SU-DHL-6 (cell line): ENCODE results near the gene KIR3DL3.
"Not testable (repeated sequence)": the region's sequence is repeated elsewhere in the genome, so short reads cannot be mapped to it uniquely, and the experiment has no call there.

Experiments
- H2AFZ ChIP-seq: fragments of 200-600 bp; sonication (generic); 2 replicates; pipeline ENCODE4 v1.6.1; 2014; ENCODE audit warnings: low read depth, mild to moderate bottlenecking, moderate library complexity, mixed read lengths, antibody characterized with exemption, low read length; ENCODE audit not compliant: severe bottlenecking
- H3F3A ChIP-seq: fragments of 200-600 bp; shearing (Covaris generic); 2 replicates; pipeline ENCODE4 v1.6.0; 2016; ENCODE audit warnings: antibody characterized with exemption, mild to moderate bottlenecking; ENCODE audit not compliant: insufficient read depth
- H3K27ac ChIP-seq: fragments of 200-600 bp; sonication (generic); 2 replicates; pipeline ENCODE4 v1.5.1; 2016; ENCODE audit warnings: low read depth, mild to moderate bottlenecking, low read length, moderate library complexity, mixed read lengths
- H3K27me3 ChIP-seq: fragments of 200-600 bp; sonication (generic), shearing (Covaris generic); 2 replicates; pipeline ENCODE4 v1.6.0; 2014; ENCODE audit warnings: mild to moderate bottlenecking, low read length
- H3K36me3 ChIP-seq: fragments of 200-600 bp; sonication (generic); 2 replicates; pipeline ENCODE4 v1.6.1; 2014; ENCODE audit warnings: mild to moderate bottlenecking, low read length, mixed read lengths
- H3K4me2 ChIP-seq: fragments of 300-600, 200-600 bp; shearing (Covaris generic), sonication (generic); 2 replicates; pipeline ENCODE4 v1.6.0; 2014; ENCODE audit warnings: low read length, low read depth, mild to moderate bottlenecking; ENCODE audit not compliant: poor library complexity, severe bottlenecking
- H3K4me3 ChIP-seq: fragments of 200-600 bp; sonication (generic); 2 replicates; pipeline ENCODE4 v1.5.1; 2014; ENCODE audit warnings: antibody characterized with exemption, low read length, mild to moderate bottlenecking, mixed read lengths; ENCODE audit not compliant: insufficient read depth, poor library complexity, severe bottlenecking
- H3K79me2 ChIP-seq: fragments of 200-600 bp; sonication (generic); 2 replicates; pipeline ENCODE4 v1.6.1; 2014; ENCODE audit warnings: mild to moderate bottlenecking, low read length, moderate library complexity; ENCODE audit not compliant: insufficient read depth
- H3K9ac ChIP-seq: fragments of 200-600 bp; sonication (generic); 2 replicates; pipeline ENCODE4 v1.7.0; 2014; ENCODE audit warnings: mild to moderate bottlenecking, low read length
- H3K9me2 ChIP-seq: fragments of 200-600 bp; sonication (generic); replicated peaks from 2 replicates; pipeline ENCODE4 v1.6.1; 2014; ENCODE audit warnings: low read length; ENCODE audit not compliant: insufficient read depth
- H3K9me3 ChIP-seq: fragments of 200-600 bp; sonication (generic); 2 replicates; pipeline ENCODE4 v1.6.1; 2014; ENCODE audit warnings: low read length, mixed read lengths; ENCODE audit not compliant: insufficient read depth
- H4K20me1 ChIP-seq: fragments of 200-600 bp; sonication (generic); 2 replicates; pipeline ENCODE4 v1.6.1; 2014; ENCODE audit warnings: low read depth, mild to moderate bottlenecking, antibody characterized with exemption, low read length, moderate library complexity, mixed read lengths
- CTCF ChIP-seq: fragments of 200-600 bp; sonication (generic); IDR thresholded peaks from one replicate; pipeline ENCODE4 v1.5.1; 2017; ENCODE audit warnings: antibody characterized with exemption, mild to moderate bottlenecking, low read length, moderate library complexity; ENCODE audit not compliant: insufficient read depth, poor library complexity, severe bottlenecking
- EZH2phosphoT487 ChIP-seq: fragments of 200-600 bp; sonication (generic), shearing (Covaris generic); conservative IDR thresholded peaks from 2 replicates; pipeline ENCODE4 v1.6.1; 2018; ENCODE audit warnings: mild to moderate bottlenecking, antibody characterized with exemption, low read length, moderate library complexity, mixed read lengths

KIR3DL3 gene

GRCh38 chr19:54739587-54740497, 15.6 kb downstream of the KIR3DL3 start:
- Histone ChIP-seq H3K27me3 (no peaks in the 10 kb centered on the region), H3K9me2 (no peaks in the 10 kb centered on the region), H3F3A (no peaks in the 10 kb centered on the region), H4K20me1 (no peaks in the 10 kb centered on the region), H3K36me3 (no peaks in the 10 kb centered on the region), H2AFZ (no peak overlapping the region), H3K9ac (no peak overlapping the region), H3K9me3 (no peaks in the 10 kb centered on the region), H3K4me2 (no peak overlapping the region), H3K27ac (no peak overlapping the region), H3K4me3 (no peak overlapping the region), H3K79me2 (no peaks in the 10 kb centered on the region)
- TF ChIP-seq EZH2phosphoT487 (no peak), CTCF (no peak)

GRCh38 chr19:54741950-54742349, 17.7 kb downstream of the KIR3DL3 start:
- not testable (repeated sequence) for H3K36me3 ChIP-seq, H3K27me3 ChIP-seq, H2AFZ ChIP-seq, H3K4me3 ChIP-seq, H3K9me3 ChIP-seq, H4K20me1 ChIP-seq, H3K9me2 ChIP-seq, H3K4me2 ChIP-seq, H3K27ac ChIP-seq, H3K79me2 ChIP-seq, H3F3A ChIP-seq, H3K9ac ChIP-seq

- H3K9me3 ChIP-seq, H3K4me3 ChIP-seq, H3K27me3 ChIP-seq, H4K20me1 ChIP-seq, H3K4me2 ChIP-seq, H3K79me2 ChIP-seq, H3K27ac ChIP-seq, H3K9me2 ChIP-seq, H3K9ac ChIP-seq, H3F3A ChIP-seq, H3K36me3 ChIP-seq, H2AFZ ChIP-seq: not testable (repeated sequence)
These were observed 19.8 kb downstream of the KIR3DL3 start for GRCh38 chr19:54744080-54744479.

GRCh38 chr19:54747614-54748322, 23.5 kb downstream of the KIR3DL3 start:
- H3K9ac ChIP-seq, H3F3A ChIP-seq, H3K4me3 ChIP-seq, H3K36me3 ChIP-seq, H4K20me1 ChIP-seq, H3K27ac ChIP-seq, H3K79me2 ChIP-seq, H3K4me2 ChIP-seq, H3K9me2 ChIP-seq, H3K27me3 ChIP-seq, H2AFZ ChIP-seq, H3K9me3 ChIP-seq: not testable (repeated sequence)

GRCh38 chr19:54750276-54750675, 26.0 kb downstream of the KIR3DL3 start:
- not testable (repeated sequence) for H3K9me3 ChIP-seq, H3K9me2 ChIP-seq, H3K36me3 ChIP-seq, H3K79me2 ChIP-seq, H3F3A ChIP-seq, H3K9ac ChIP-seq, H3K4me3 ChIP-seq, H3K27me3 ChIP-seq, H3K4me2 ChIP-seq, H4K20me1 ChIP-seq, H3K27ac ChIP-seq, H2AFZ ChIP-seq

- not testable (repeated sequence) for H3K9me3 ChIP-seq, H3K27me3 ChIP-seq
These were observed 32.2 kb downstream of the KIR3DL3 start for GRCh38 chr19:54756204-54757110.

More at GRCh38 chr19:54756204-54757110, 32.2 kb downstream of the KIR3DL3 start:
- not testable (repeated sequence) for H3K79me2 ChIP-seq, H3K9ac ChIP-seq, H4K20me1 ChIP-seq, H3F3A ChIP-seq, H3K9me2 ChIP-seq, H2AFZ ChIP-seq, H3K36me3 ChIP-seq, H3K4me2 ChIP-seq, H3K4me3 ChIP-seq, H3K27ac ChIP-seq
